MCF 10A (cell line): ENCODE measurements around the gene TGFB2. TPM values are rescaled to one million over a fixed set of nuclear protein-coding genes. Genes with fewer than 3 reads are reported as not detected.
A peak's percentile ranks its signal among the peaks of the same experiment; 100 is the strongest.

Experiments
- Bru-seq: library from RNA; stranded (reverse); fragments of 400-500 nt; gene quantifications from one replicate; lab custom pipeline; 2021; lab: Mats Ljungman, UMichigan
- BruChase-seq, 2 experiments: library from RNA; stranded (reverse); fragments of 400-500 nt; gene quantifications; one replicate each; lab custom pipeline; 2021; lab: Mats Ljungman, UMichigan
- BruUV-seq: library from RNA; stranded (reverse); fragments of 400-500 nt; replicated peaks from 2 replicates; lab custom pipeline; 2021; lab: Mats Ljungman, UMichigan
- CTCF ChIA-PET: fragments of 300-600 bp; sonication (Branson Sonifier 250); formaldehyde crosslinking; extraction: SDS; loops from one replicate; lab custom pipeline; 2021; ENCODE audit warnings: antibody characterized with exemption, inconsistent platforms; lab: Yijun Ruan, JAX
- POLR2A ChIA-PET: fragments of 300-600, 350-650 bp; sonication (Branson Sonifier 250); formaldehyde crosslinking; extraction: SDS; loops from one replicate; lab custom pipeline; 2020; ENCODE audit warnings: antibody characterized with exemption, inconsistent platforms; lab: Yijun Ruan, JAX
- DNase-seq: peaks from one replicate; pipeline ENCODE4 v3.0.0-alpha.2; 2018; ENCODE audit not compliant: unreplicated experiment
- H3K27ac Mint-ChIP-seq: one replicate; pipeline ENCODE4 v1.8.0; 2022; ENCODE audit warnings: mild to moderate bottlenecking, low read depth, mixed read lengths; ENCODE audit not compliant: unreplicated experiment
- H3K27me3 Mint-ChIP-seq: one replicate; pipeline ENCODE4 v1.8.0; 2022; ENCODE audit warnings: mixed read lengths; ENCODE audit not compliant: insufficient read depth, unreplicated experiment
- H3K36me3 Mint-ChIP-seq: one replicate; pipeline ENCODE4 v1.8.0; 2022; ENCODE audit warnings: mild to moderate bottlenecking, moderate library complexity, mixed read lengths; ENCODE audit not compliant: insufficient read depth, unreplicated experiment
- H3K4me1 Mint-ChIP-seq: one replicate; pipeline ENCODE4 v1.8.0; 2022; ENCODE audit warnings: mixed read lengths; ENCODE audit not compliant: insufficient read depth, unreplicated experiment
- H3K4me3 Mint-ChIP-seq: one replicate; pipeline ENCODE4 v1.8.0; 2022; ENCODE audit warnings: mild to moderate bottlenecking, moderate library complexity, mixed read lengths; ENCODE audit not compliant: unreplicated experiment
- H3K9me3 Mint-ChIP-seq: one replicate; pipeline ENCODE4 v1.8.0; 2022; ENCODE audit warnings: mixed read lengths; ENCODE audit not compliant: unreplicated experiment
- intact Hi-C: fragments of 100-400 bp; cut with micrococcal nuclease; formaldehyde crosslinking; loops from 2 replicates; pipeline ENCODE4 v1.14.1; 2022
- long read RNA-seq: library from polyadenylated mRNA; stranded (forward); transcript quantifications from one replicate; pipeline ENCODE4 v2.0.0, GENCODE V29; 2022
- total RNA-seq: library from RNA; stranded (reverse); gene quantifications from 2 replicates; pipeline ENCODE4 v1.2.3, GENCODE V29; 2022
- TF ChIP-seq, protein P1 (sequence below): fragments of 200-600 bp; IDR thresholded peaks from one replicate; pipeline ENCODE4 v1.8.0; 2022; ENCODE audit warnings: antibody characterized with exemption, mild to moderate bottlenecking; ENCODE audit not compliant: unreplicated experiment

Gene TGFB2
- total RNA-seq (5.3 and 6.3 TPM in 2 replicates), Bru-seq, nascent RNA (percentile 67 among the genes with signal in this experiment), BruChase-seq, experiment 1, labeled RNA remaining after a 6-hour chase (percentile 55 among the genes with signal in this experiment), BruChase-seq, experiment 2, labeled RNA remaining after a 2-hour chase (percentile 50 among the genes with signal in this experiment)
- long read RNA-seq, full-length matches to known transcripts: 5 of 5 reads
- long read RNA-seq, partial matches to known transcripts: 0 of 5 reads
- long read RNA-seq, other reads (novel, unspliced or antisense): 0 of 5 reads

DNA sequence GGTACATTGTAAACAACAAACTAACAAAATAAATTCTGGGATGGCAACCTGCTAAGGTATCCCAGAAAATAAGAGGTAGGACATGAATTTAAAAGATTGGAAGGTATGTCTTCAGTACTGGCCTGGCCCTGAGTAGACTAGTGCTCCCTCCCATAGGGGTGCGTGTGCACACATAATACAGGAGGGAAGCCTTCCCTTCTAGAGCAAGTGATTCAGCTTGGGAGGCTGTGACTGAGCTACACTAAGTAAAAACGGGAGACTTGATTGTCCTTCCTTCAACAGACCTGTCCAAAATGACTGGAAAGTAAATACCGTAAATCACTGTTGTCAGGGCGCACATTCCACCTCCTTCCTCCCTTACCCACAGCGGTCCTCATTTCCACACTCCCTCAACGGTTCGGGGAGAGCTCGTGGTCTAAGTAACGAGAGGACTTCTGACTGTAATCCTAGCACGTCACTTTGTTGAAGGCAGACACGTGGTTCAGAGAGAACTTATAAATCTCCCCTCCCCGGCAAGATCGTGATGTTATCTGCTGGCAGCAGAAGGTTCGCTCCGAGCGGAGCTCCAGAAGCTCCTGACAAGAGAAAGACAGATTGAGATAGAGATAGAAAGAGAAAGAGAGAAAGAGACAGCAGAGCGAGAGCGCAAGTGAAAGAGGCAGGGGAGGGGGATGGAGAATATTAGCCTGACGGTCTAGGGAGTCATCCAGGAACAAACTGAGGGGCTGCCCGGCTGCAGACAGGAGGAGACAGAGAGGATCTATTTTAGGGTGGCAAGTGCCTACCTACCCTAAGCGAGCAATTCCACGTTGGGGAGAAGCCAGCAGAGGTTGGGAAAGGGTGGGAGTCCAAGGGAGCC, at the start of gene TGFB2:
Gene TGFB2 (plus strand): TSS at position 523 of the 859 bp plus-strand sequence. CDS start 1,366 bp downstream, outside the sequence.
- no peaks in the 10 kb centered on the region for H3K9me3 Mint-ChIP-seq
- ChIA-PET CTCF (interaction anchor here (0.7 to 4.5 kb wide), 34 partner anchors 9 to 1816 kb away, joined by 3 to 41 read pairs (median 5); no protein-coding TSS in a partner anchor), POLR2A (interaction anchor here (0.6 to 6.3 kb wide), 31 partner anchors 34 to 1045 kb away, joined by 3 to 61 read pairs (median 4); partner anchors contain the start of genes LYPLAL1 and RRP15)
- intact Hi-C loops: loop anchor here (1.0 to 10.0 kb wide), 5 partner anchors 176 to 980 kb away; partner anchors contain the start of gene LYPLAL1
- H3K27me3 Mint-ChIP-seq: no peaks in the 10 kb centered on the region
- TF ChIP-seq, protein P1, sequence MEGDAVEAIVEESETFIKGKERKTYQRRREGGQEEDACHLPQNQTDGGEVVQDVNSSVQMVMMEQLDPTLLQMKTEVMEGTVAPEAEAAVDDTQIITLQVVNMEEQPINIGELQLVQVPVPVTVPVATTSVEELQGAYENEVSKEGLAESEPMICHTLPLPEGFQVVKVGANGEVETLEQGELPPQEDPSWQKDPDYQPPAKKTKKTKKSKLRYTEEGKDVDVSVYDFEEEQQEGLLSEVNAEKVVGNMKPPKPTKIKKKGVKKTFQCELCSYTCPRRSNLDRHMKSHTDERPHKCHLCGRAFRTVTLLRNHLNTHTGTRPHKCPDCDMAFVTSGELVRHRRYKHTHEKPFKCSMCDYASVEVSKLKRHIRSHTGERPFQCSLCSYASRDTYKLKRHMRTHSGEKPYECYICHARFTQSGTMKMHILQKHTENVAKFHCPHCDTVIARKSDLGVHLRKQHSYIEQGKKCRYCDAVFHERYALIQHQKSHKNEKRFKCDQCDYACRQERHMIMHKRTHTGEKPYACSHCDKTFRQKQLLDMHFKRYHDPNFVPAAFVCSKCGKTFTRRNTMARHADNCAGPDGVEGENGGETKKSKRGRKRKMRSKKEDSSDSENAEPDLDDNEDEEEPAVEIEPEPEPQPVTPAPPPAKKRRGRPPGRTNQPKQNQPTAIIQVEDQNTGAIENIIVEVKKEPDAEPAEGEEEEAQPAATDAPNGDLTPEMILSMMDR: no peak
- H3K27ac Mint-ChIP-seq: no peak within 1 kb of the TSS
- H3K4me3 Mint-ChIP-seq: no peak within 1 kb of the TSS
- DNase-seq: peak; percentile 71
- BruUV-seq: TSS peak; percentile 72
- H3K4me1 Mint-ChIP-seq: peaks cover 36% of the 10 kb centered on the region
- H3K36me3 Mint-ChIP-seq: no peaks in the 10 kb centered on the region

DNA sequence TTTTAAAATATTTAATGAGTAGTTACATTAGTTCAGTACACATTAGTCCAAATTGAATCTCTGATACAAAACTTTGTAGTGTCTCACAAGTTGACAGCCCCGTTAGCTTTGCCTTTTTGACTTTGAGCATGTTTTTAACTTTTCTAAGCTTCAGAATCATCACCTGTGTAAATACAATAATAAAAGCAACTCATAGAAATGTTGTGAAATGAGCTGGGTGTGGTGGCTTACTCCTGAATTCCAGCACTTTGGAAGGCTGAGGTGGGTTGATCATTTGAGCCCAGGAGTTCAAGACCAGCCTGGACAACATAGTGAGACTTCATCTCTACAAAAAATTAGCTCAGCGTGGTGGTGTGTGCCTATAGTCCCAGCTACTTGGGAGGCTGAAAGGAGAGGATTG, 49.0 kb upstream of the TGFB2 start:
- CTCF ChIA-PET: interaction anchor here (0.6 to 3.7 kb wide), 15 partner anchors 8 to 1289 kb away, joined by 3 to 21 read pairs (median 4); partner anchors contain the start of gene RRP15
- H3K27me3 Mint-ChIP-seq: no peaks in the 10 kb centered on the region
- no TSS peak for BruUV-seq
- peak; percentile 34 for DNase-seq
- TF ChIP-seq, protein P1: no peak
- no peak overlapping the region for H3K4me3 Mint-ChIP-seq
- peak overlapping the region; percentile 76 for H3K27ac Mint-ChIP-seq
- H3K4me1 Mint-ChIP-seq: peaks cover 48% of the 10 kb centered on the region
- intact Hi-C loops: no loop called here
- POLR2A ChIA-PET: interaction anchor here (0.7 to 3.4 kb wide), 2 partner anchors 11 to 1029 kb away, joined by 3 to 43 read pairs; partner anchors contain the start of gene RRP15
- no peaks in the 10 kb centered on the region for H3K9me3 Mint-ChIP-seq
- peaks cover 14% of the 10 kb centered on the region for H3K36me3 Mint-ChIP-seq

DNA sequence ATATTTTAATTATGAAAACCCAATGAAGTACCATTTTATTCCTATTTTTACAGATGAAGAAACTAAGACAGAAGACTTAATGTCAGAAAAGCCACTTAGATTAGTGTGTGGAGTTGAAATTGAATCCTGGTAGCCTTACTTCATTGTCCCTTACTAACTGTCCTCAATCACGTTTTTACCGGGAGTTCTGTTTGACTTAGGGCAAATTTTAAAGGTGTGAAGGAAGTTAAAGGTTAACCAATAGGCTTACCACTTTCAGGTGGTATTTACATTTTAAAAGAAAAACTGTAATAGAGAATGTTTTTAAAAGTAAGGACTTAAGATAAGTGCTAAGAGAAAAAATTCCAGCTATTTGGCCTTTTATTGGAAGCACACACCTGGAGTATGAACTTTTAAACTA, 47.7 kb upstream of the TGFB2 start:
- Mint-ChIP-seq H3K9me3 (no peaks in the 10 kb centered on the region), H3K4me3 (no peak overlapping the region), H3K4me1 (peaks cover 48% of the 10 kb centered on the region), H3K27me3 (no peaks in the 10 kb centered on the region), H3K36me3 (peaks cover 15% of the 10 kb centered on the region), H3K27ac (no peak overlapping the region)
- no peak for DNase-seq
- POLR2A ChIA-PET: interaction anchor here (2.6 kb wide), 1 partner anchor 12 kb away, joined by 22 read pairs; the partner anchor contains the start of gene RRP15
- intact Hi-C loops: no loop called here
- no TSS peak for BruUV-seq
- TF ChIP-seq, protein P1: no peak
- CTCF ChIA-PET: interaction anchor here (0.7 to 3.7 kb wide), 7 partner anchors 10 to 1089 kb away, joined by 3 to 21 read pairs (median 5); partner anchors contain the start of gene RRP15
